H1 (cell line): ENCODE data around the gene CHTF8. TPM values are rescaled to one million over a fixed set of nuclear protein-coding genes. Genes with fewer than 3 reads are reported as not detected.

Experiments used
- MAFK ChIP-seq: IDR thresholded peaks from 2 replicates; pipeline ENCODE4 v1.6.1; 2012; ENCODE audit warnings: low read depth, mild to moderate bottlenecking, improper control_type of control experiment, low read length
- RAD21 ChIP-seq, 2 experiments: IDR thresholded peaks in 1 of 2; conservative IDR thresholded peaks in 1 of 2; 2 replicates each; pipeline ENCODE4 v1.6.1; 2011; ENCODE audit warnings: low read depth in 2 of 2, low read length in 2 of 2, improper control_type of control experiment in 1 of 2, inconsistent platforms in 1 of 2, mild to moderate bottlenecking in 1 of 2, moderate library complexity in 1 of 2
- SP2 ChIP-seq: IDR thresholded peaks from 2 replicates; pipeline ENCODE4 v1.6.1; 2012; ENCODE audit warnings: mild to moderate bottlenecking, low read length, inconsistent platforms
- TAF7 ChIP-seq: optimal IDR thresholded peaks from 2 replicates; pipeline ENCODE3; 2011; ENCODE audit warnings: low read depth, mild to moderate bottlenecking, inconsistent platforms, low read length, moderate library complexity, borderline replicate concordance
- polyA plus RNA-seq, 7 experiments: library from polyadenylated mRNA; depleted of rRNA in 3 of 7; stranded (reverse) in 5 of 7; unstranded in 2 of 7; fragments of >200 nt in 5 of 7; fragments of 200-250 nt in 2 of 7; gene quantifications; 1 replicate in 5 of 7; 2 replicates in 1 of 7; 4 replicates in 1 of 7; pipeline versions ENCODE4 v1.2.1 to v1.2.3, GENCODE V29; 2011 to 2013; ENCODE audit warnings: missing spikeins in 2 of 7, mixed read lengths in 2 of 7
- total RNA-seq: library from RNA; stranded (reverse); fragmentation: NEBNext Ultra II Directional; extraction: Animal tissue kit (Norgen Biotek cat#: 25700); gene quantifications from 2 replicates; pipeline ENCODE4 v1.2.1, GENCODE V29; 2021

The CHTF8 gene
- total and polyA plus RNA-seq, 2 of the 8 experiments (the other 6 are each of a cell fraction or from before 2014, with no cell fraction given) = 114 to 138 TPM

DNA sequence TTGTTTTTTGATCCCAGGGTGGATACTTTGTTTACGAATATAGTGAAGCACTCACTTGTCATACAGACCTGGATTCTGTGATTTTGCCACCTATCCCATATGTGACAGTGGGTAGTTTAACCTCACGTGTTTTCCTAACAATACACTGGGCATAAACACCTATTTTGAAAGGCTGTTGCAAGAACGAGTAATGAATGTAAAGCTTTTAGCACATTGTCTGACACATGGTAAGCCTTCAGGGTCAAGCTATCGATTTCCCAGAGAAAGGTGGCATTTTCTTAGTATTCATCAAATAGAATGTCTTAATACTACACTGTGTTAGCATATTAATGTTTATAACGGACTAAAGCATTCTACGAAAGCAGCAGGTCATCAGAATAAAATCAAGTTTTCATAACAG lies 1.9 kb downstream of the CHTF8 start (continued):
- TF ChIP-seq RAD21 (IDR thresholded peaks at IDR 0.05 in 1 of 2, conservative IDR thresholded peaks at IDR 0.05 in 1 of 2; ENCODE audit: low read depth in 2 of 2, low read length in 2 of 2) (no peak), TAF7 (no peak), SP2 (no peak), MAFK (no peak)
